ENCODE data around the gene ZNF701. TPM values are rescaled to one million over a fixed set of nuclear protein-coding genes. Genes with fewer than 3 reads are reported as not detected.
A peak's percentile ranks its signal among the peaks of the same experiment; 100 is the strongest.
"Not testable (repeated sequence)": the region's sequence is repeated elsewhere in the genome, so short reads cannot be mapped to it uniquely, and the experiment has no call there.

The ZNF701 gene
- total RNA-seq, 1 donor from 2014 or later, result 21.6 TPM

DNA sequence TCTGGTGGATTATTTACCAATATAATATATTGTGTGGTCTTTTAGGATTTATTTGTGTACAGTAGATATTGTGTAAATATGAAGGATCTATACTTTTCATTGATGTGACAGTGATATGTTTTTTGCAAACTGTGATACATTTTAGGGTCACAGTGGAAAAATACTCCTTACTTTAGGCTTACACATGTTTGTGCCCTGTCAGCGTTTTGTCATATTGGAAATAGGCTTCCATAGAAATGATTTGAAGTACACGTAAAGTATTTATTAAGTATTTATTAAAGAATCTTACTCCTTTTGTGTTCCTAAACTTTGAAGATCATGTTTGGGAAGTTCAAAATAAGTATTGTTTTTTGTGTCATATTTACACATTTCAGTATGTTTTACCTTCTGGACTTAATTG, 37.6 kb upstream of the ZNF701 start:
- TF ChIP-seq, protein P1, sequence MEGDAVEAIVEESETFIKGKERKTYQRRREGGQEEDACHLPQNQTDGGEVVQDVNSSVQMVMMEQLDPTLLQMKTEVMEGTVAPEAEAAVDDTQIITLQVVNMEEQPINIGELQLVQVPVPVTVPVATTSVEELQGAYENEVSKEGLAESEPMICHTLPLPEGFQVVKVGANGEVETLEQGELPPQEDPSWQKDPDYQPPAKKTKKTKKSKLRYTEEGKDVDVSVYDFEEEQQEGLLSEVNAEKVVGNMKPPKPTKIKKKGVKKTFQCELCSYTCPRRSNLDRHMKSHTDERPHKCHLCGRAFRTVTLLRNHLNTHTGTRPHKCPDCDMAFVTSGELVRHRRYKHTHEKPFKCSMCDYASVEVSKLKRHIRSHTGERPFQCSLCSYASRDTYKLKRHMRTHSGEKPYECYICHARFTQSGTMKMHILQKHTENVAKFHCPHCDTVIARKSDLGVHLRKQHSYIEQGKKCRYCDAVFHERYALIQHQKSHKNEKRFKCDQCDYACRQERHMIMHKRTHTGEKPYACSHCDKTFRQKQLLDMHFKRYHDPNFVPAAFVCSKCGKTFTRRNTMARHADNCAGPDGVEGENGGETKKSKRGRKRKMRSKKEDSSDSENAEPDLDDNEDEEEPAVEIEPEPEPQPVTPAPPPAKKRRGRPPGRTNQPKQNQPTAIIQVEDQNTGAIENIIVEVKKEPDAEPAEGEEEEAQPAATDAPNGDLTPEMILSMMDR (IDR thresholded peaks at IDR 0.05), result no peak
- Histone ChIP-seq H3K36me3 (peaks cover 6% of the 10 kb centered on the region), H3K27ac (no peak overlapping the region), H3K9me3 (no peaks in the 10 kb centered on the region), H3K4me3 (no peak overlapping the region), H3K27me3 (ENCODE audit: low read depth) (no peaks in the 10 kb centered on the region), H3K4me1 (peaks cover 30% of the 10 kb centered on the region)
- ATAC-seq, result no peak
- no peak for DNase-seq
- intact Hi-C loops (cut with DNase I), result no loop called here

DNA sequence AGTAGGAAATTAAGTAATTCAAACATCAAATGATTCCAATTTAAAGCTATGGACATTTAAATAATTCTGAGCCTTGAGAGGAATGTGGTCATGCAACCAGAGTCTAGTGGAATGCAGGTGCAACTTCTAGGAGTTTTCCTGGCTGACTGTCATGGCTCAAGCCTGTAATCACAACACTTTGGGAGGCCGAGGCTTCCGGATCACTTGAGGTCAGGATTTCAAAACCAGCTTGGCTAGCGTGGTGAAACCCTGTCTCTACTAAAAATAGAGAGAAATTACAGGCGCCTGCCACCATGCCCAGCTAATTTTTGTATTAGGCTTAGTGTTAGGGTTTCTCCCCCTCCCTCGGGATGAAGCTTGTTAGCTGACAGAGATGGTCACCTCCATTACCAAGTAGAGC, 36.2 kb upstream of the ZNF701 start:
- ATAC-seq (peak; percentile 45 to 76), DNase-seq (peak; percentile 51)
- TF ChIP-seq, protein P1 (IDR thresholded peaks at IDR 0.05), result no peak
- Histone ChIP-seq H3K9me3 (no peaks in the 10 kb centered on the region), H3K27me3 (ENCODE audit: low read depth) (no peaks in the 10 kb centered on the region), H3K27ac (no peak overlapping the region), H3K36me3 (peaks cover 6% of the 10 kb centered on the region), H3K4me3 (no peak overlapping the region), H3K4me1 (peaks cover 23% of the 10 kb centered on the region)
- intact Hi-C loops (cut with DNase I), result no loop called here

GRCh38 chr19:52535385-52535770, 34.7 kb upstream of the ZNF701 start:
- H3K36me3 ChIP-seq; ATAC-seq; H3K9me3 ChIP-seq; H3K27me3 ChIP-seq (ENCODE audit: low read depth); intact Hi-C loops (cut with DNase I): not testable (repeated sequence)
- H3K4me3 ChIP-seq, result peak overlapping the region; percentile 60
- peaks cover 15% of the 10 kb centered on the region for H3K4me1 ChIP-seq
- peak overlapping the region; percentile 69 for H3K27ac ChIP-seq
- peak; percentile 50 for DNase-seq

DNA sequence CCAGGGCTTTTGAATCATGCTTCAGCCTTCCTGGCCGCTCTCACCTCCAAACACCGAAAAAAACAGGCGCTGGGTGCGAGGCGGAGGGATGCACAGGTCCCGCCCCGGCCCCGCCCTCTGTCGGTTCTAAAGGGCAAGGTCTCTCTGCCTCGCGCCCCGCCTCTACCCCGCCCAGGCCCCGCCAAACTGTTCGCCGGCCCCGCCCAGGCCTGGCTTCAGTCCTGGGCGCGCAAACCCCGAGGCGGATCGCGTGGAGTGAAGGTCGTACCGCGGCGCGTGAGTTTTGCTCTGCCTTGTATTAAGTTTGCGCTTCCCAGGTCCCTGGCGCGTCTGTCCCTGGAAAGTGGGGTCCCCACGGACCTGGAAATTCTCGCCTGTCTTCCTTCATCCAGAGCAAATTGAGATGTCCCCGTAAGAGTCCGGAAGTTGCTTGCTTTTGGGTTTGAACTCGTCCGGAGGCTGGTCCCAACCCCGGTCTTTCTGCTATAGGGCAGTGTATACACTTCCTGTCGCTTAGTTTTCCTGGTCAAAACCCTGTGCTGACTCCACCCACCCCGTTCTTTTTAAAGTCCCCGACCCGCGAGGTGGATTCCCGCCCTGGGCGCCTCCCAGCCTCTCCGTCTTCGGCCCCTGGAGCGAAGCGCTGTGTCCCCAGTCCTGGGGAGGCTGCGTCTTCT, 34.2 kb upstream of the ZNF701 start:
- Histone ChIP-seq H3K4me3 (peak overlapping the region; percentile 60), H3K9me3 (no peaks in the 10 kb centered on the region), H3K27me3 (ENCODE audit: low read depth) (no peaks in the 10 kb centered on the region), H3K4me1 (peaks cover 15% of the 10 kb centered on the region), H3K36me3 (peaks cover 6% of the 10 kb centered on the region), H3K27ac (peak overlapping the region; percentile 69)
- ATAC-seq (peak; percentile 95 to 96), DNase-seq (peak; percentile 90)
- intact Hi-C loops (cut with DNase I), result no loop called here
- TF ChIP-seq, protein P1 (IDR thresholded peaks at IDR 0.05), result peak; percentile 31

DNA sequence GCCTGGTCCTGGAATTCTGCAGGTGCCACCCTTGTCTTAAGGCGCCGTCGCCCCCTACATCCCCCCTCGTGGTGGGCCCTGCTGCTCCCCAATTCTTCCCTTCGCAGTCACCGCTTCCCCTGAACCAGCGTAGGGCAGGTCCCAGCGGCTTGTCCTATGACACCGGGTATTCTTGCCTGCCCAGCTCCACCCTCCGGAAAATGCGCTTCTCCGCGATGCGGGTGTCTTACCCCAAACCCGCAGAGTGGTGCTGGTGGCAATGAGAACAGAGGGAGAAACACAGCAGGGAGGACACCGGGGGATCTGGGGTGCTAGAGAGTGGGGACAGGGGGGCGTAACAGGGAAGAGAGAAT, 33.7 kb upstream of the ZNF701 start:
- peaks cover 6% of the 10 kb centered on the region for H3K36me3 ChIP-seq
- no peaks in the 10 kb centered on the region for H3K27me3 ChIP-seq (ENCODE audit: low read depth)
- peak overlapping the region; percentile 60 for H3K4me3 ChIP-seq
- peak; percentile 52 to 53 for ATAC-seq
- peaks cover 15% of the 10 kb centered on the region for H3K4me1 ChIP-seq
- no peaks in the 10 kb centered on the region for H3K9me3 ChIP-seq
- DNase-seq, result no peak
- intact Hi-C loops (cut with DNase I), result no loop called here
- peak overlapping the region; percentile 69 for H3K27ac ChIP-seq
- TF ChIP-seq, protein P1 (IDR thresholded peaks at IDR 0.05), result no peak

DNA sequence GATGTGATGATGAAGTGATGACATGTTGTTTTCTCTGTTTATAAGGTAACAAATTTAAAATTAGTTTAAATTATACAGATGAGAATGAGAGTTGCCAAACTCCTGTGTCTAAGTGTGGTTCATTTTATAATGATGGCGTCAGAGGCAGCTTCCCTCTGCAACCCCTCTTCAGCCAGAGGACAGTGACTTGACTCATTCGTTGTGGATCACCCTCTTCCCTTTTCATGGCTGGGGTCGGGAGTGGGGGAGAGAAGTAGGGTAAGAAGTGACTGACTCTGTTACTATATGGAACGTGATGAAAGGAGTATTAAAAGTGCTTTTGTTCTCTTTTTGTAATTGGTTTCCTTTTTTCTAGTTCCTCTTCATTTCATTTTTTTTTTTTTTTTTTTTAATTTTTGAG, 31.3 kb upstream of the ZNF701 start:
- H3K27ac ChIP-seq; H3K36me3 ChIP-seq; H3K9me3 ChIP-seq; DNase-seq; ATAC-seq; H3K27me3 ChIP-seq (ENCODE audit: low read depth); intact Hi-C loops (cut with DNase I); H3K4me3 ChIP-seq: not testable (repeated sequence)
- H3K4me1 ChIP-seq, result peaks cover 12% of the 10 kb centered on the region

- H3K4me1 ChIP-seq; H3K9me3 ChIP-seq; H3K4me3 ChIP-seq; H3K27me3 ChIP-seq (ENCODE audit: low read depth); ATAC-seq; H3K27ac ChIP-seq; intact Hi-C loops (cut with DNase I); DNase-seq: not testable (repeated sequence)
- peaks cover 29% of the 10 kb centered on the region for H3K36me3 ChIP-seq
Measured at GRCh38 chr19:52541176-52541575, 28.9 kb upstream of the ZNF701 start.

All from lower lobe of right lung (tissue), 2 donors.